Neural progenitor cell (in vitro differentiated cells): ENCODE data around the gene CCDC185.

ENCODE experiments used
- EZH2phosphoT487 ChIP-seq: fragments of 200-600 bp; sonication (generic); IDR thresholded peaks from 2 replicates; pipeline ENCODE4 v1.6.1; 2017; ENCODE audit warnings: antibody characterized with exemption
- TF ChIP-seq, protein P1 (sequence below): fragments of 200-600 bp; sonication (generic); IDR thresholded peaks from 2 replicates; pipeline ENCODE4 v1.5.1; 2017; ENCODE audit warnings: antibody characterized with exemption, mild to moderate bottlenecking

- TF ChIP-seq, protein P1, sequence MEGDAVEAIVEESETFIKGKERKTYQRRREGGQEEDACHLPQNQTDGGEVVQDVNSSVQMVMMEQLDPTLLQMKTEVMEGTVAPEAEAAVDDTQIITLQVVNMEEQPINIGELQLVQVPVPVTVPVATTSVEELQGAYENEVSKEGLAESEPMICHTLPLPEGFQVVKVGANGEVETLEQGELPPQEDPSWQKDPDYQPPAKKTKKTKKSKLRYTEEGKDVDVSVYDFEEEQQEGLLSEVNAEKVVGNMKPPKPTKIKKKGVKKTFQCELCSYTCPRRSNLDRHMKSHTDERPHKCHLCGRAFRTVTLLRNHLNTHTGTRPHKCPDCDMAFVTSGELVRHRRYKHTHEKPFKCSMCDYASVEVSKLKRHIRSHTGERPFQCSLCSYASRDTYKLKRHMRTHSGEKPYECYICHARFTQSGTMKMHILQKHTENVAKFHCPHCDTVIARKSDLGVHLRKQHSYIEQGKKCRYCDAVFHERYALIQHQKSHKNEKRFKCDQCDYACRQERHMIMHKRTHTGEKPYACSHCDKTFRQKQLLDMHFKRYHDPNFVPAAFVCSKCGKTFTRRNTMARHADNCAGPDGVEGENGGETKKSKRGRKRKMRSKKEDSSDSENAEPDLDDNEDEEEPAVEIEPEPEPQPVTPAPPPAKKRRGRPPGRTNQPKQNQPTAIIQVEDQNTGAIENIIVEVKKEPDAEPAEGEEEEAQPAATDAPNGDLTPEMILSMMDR, result no peak
- no peak for TF ChIP-seq EZH2phosphoT487
Measured at GRCh38 chr1:223419561-223419960, 26.3 kb downstream of the CCDC185 start.
